HepG2 (cell line): Measurements from ENCODE around the gene ALG3. TPM values are rescaled to one million over a fixed set of nuclear protein-coding genes. Genes with fewer than 3 reads are reported as not detected.

ENCODE experiments used
- AHR ChIP-seq: IDR thresholded peaks from 2 replicates; pipeline ENCODE4 v1.6.1; 2018; ENCODE audit warnings: missing genetic modification reagents, missing compliant biosample characterization
- ARNT ChIP-seq: fragments of 450-650 bp; IDR thresholded peaks from 2 replicates; pipeline ENCODE4 v1.6.1; 2017
- FOXO1 ChIP-seq: sonication (generic); formaldehyde crosslinking; IDR thresholded peaks from 2 replicates; pipeline ENCODE4 v1.4.0; 2020; ENCODE audit warnings: missing genetic modification reagents
- HES4 ChIP-seq: sonication (generic); formaldehyde crosslinking; IDR thresholded peaks from 2 replicates; pipeline ENCODE4 v1.9.0; 2021; ENCODE audit warnings: mild to moderate bottlenecking, missing genetic modification reagents, borderline replicate concordance
- HIVEP1 ChIP-seq: sonication (generic); formaldehyde crosslinking; IDR thresholded peaks from 2 replicates; pipeline ENCODE4 v1.4.0; 2020; ENCODE audit warnings: mild to moderate bottlenecking, missing genetic modification reagents
- KLF13 ChIP-seq: sonication (generic); formaldehyde crosslinking; IDR thresholded peaks from 2 replicates; pipeline ENCODE4 v1.4.0; 2020; ENCODE audit warnings: mild to moderate bottlenecking, missing genetic modification reagents
- KMT2B ChIP-seq: IDR thresholded peaks from 2 replicates; pipeline ENCODE4 v1.6.1; 2016; ENCODE audit warnings: missing genetic modification reagents, missing compliant biosample characterization
- MED8 ChIP-seq: sonication (generic); formaldehyde crosslinking; IDR thresholded peaks from 2 replicates; pipeline ENCODE4 v1.8.1; 2023; ENCODE audit warnings: mild to moderate bottlenecking, missing genetic modification reagents; ENCODE audit not compliant: insufficient replicate concordance
- MIER3 ChIP-seq: IDR thresholded peaks from 2 replicates; pipeline ENCODE4 v1.6.1; 2016; ENCODE audit warnings: missing compliant biosample characterization, borderline replicate concordance
- MXI1 ChIP-seq: IDR thresholded peaks from 3 replicates; pipeline ENCODE4 v1.6.1; 2012; ENCODE audit warnings: low read depth, low read length, inconsistent platforms, borderline replicate concordance
- NFE2L2 ChIP-seq: fragments of 150-350 bp; IDR thresholded peaks from 2 replicates; pipeline ENCODE4 v1.6.1; 2014; ENCODE audit warnings: low read length
- NFKBIZ ChIP-seq: IDR thresholded peaks from 2 replicates; pipeline ENCODE4 v1.6.1; 2018; ENCODE audit warnings: missing genetic modification reagents, missing compliant biosample characterization
- NR2F6 ChIP-seq, 2 experiments: IDR thresholded peaks; 2 replicates each; pipeline ENCODE4 v1.6.1; 2016; ENCODE audit warnings: antibody characterized with exemption in 1 of 2, mild to moderate bottlenecking in 1 of 2
- POGZ ChIP-seq: sonication (generic); formaldehyde crosslinking; IDR thresholded peaks from 2 replicates; pipeline ENCODE4 v1.4.0; 2020; ENCODE audit warnings: mild to moderate bottlenecking, missing genetic modification reagents
- SNRNP70 ChIP-seq: fragments of 200-400 bp; formaldehyde crosslinking; IDR thresholded peaks from 2 replicates; pipeline ENCODE4 v1.6.1; 2017; ENCODE audit warnings: mild to moderate bottlenecking, low read depth, low read length, moderate library complexity
- SRSF1 ChIP-seq: fragments of 200-400 bp; formaldehyde crosslinking; optimal IDR thresholded peaks from 2 replicates; pipeline ENCODE3; 2017; ENCODE audit warnings: mild to moderate bottlenecking, low read depth, low read length, moderate library complexity
- XBP1 ChIP-seq: sonication (generic); formaldehyde crosslinking; IDR thresholded peaks from 2 replicates; pipeline ENCODE4 v1.5.0; 2020; ENCODE audit warnings: missing genetic modification reagents
- ZFP36L2 ChIP-seq: sonication (generic); formaldehyde crosslinking; IDR thresholded peaks from 2 replicates; pipeline ENCODE4 v1.4.0; 2020; ENCODE audit warnings: missing genetic modification reagents
- ZNF10 ChIP-seq: sonication (generic); formaldehyde crosslinking; IDR thresholded peaks from 2 replicates; pipeline ENCODE4 v1.4.0; 2020; ENCODE audit warnings: mild to moderate bottlenecking, low read depth, missing genetic modification reagents, borderline replicate concordance
- ZNF33A ChIP-seq: sonication (generic); formaldehyde crosslinking; IDR thresholded peaks from 2 replicates; pipeline ENCODE4 v1.5.1; 2020; ENCODE audit warnings: missing genetic modification reagents, mild to moderate bottlenecking, moderate library complexity, borderline replicate concordance
- ZNF484 ChIP-seq: sonication (generic); formaldehyde crosslinking; IDR thresholded peaks from 2 replicates; pipeline ENCODE4 v1.5.1; 2020; ENCODE audit warnings: mild to moderate bottlenecking, low read depth, missing genetic modification reagents, borderline replicate concordance
- ZNF652 ChIP-seq: IDR thresholded peaks from 2 replicates; pipeline ENCODE4 v1.6.1; 2016; ENCODE audit warnings: low read depth, borderline replicate concordance
- ZNF672 ChIP-seq: sonication (generic); formaldehyde crosslinking; IDR thresholded peaks from 2 replicates; pipeline ENCODE4 v1.8.1; 2022; ENCODE audit warnings: missing genetic modification reagents
- ZNF766 ChIP-seq: sonication (generic); formaldehyde crosslinking; IDR thresholded peaks from 2 replicates; pipeline ENCODE4 v1.5.0; 2020; ENCODE audit warnings: missing genetic modification reagents, borderline replicate concordance
- ZSCAN12 ChIP-seq: sonication (generic); formaldehyde crosslinking; IDR thresholded peaks from 2 replicates; pipeline ENCODE4 v1.9.0; 2021; ENCODE audit warnings: mild to moderate bottlenecking, missing genetic modification reagents
- polyA plus RNA-seq, 8 experiments: library from polyadenylated mRNA; depleted of rRNA in 3 of 8; stranded (reverse) in 7 of 8; unstranded in 1 of 8; fragments of >200 nt; fragmentation: Illumina TruSeq in 4 of 8; extraction: Trizol in 4 of 8; gene quantifications; 2 replicates each; pipeline versions ENCODE4 v1.2.1 to v1.2.3, GENCODE V29; 2011 to 2016; ENCODE audit warnings: low read depth in 4 of 8, missing spikeins in 1 of 8, mixed read lengths in 1 of 8; ENCODE audit not compliant: insufficient read depth in 1 of 8
- total RNA-seq, 5 experiments: library from RNA; depleted of rRNA; stranded (reverse); fragments of >200 nt; fragmentation: Illumina TruSeq; extraction: Trizol; gene quantifications; 2 replicates each; pipeline ENCODE4 v1.2.3, GENCODE V29; 2016; ENCODE audit warnings: low read depth in 1 of 5
- TF ChIP-seq, protein P1 (sequence below): fragments of 450-650 bp; IDR thresholded peaks from 2 replicates; pipeline ENCODE4 v1.6.1; 2016
- TF ChIP-seq, protein P2 (sequence below): sonication (generic); formaldehyde crosslinking; IDR thresholded peaks from 2 replicates; pipeline ENCODE4 v1.8.1; 2023; ENCODE audit warnings: mild to moderate bottlenecking, inconsistent platforms, moderate library complexity, missing genetic modification reagents, borderline replicate concordance
- TF ChIP-seq, protein P3 (sequence below): sonication (generic); formaldehyde crosslinking; IDR thresholded peaks from 2 replicates; pipeline ENCODE4 v1.4.0; 2020; ENCODE audit warnings: mild to moderate bottlenecking, missing genetic modification reagents, borderline replicate concordance

ALG3 gene
- total and polyA plus RNA-seq, 2 of the 13 experiments (the other 11 are each of a cell fraction or from before 2014, with no cell fraction given), result 46.6 to 57.1 TPM

DNA sequence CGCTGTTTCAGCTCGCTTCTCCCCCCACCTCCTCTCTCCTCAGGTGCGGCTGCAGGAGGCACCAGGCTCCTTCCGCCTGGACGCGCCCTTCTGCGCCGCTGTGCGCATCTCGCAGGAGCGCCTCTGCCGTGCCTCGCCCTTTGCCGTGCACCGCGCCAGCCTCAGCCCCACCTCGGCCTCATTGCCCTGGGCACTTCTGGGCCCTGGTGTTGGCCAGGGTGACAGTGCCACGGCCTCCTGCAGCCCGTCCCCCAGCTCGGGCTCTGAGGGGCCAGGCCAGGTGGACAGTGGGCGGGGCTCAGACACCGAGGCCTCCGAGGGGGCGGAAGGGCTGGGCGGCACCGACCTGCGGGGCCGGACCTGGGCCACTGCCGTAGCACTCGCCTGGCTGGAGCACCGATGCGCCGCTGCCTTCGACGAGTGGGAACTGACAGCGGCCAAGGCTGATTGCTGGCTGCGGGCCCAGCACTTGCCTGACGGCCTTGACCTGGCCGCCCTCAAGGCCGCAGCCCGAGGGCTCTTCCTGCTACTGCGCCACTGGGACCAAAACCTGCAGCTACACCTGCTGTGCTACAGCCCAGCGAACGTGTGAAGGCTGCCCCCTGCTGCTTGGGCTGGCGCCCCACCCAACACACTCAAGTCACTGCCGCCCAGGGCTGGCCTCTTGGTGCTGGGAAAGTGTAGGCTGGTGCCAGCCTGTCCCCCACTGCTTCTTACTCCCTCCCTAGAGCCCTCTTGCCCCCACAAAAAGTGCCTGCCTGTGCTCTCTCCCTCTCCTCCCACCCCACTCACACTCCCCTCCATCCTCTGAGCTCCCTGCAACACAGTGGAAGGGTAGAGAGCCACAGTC lies 7.1 kb downstream of the ALG3 start (continued):
- TF ChIP-seq KLF13 (CRISPR knock-in tag) (no peak), SRSF1 (no peak), SNRNP70 (no peak), KMT2B (CRISPR knock-in tag) (0 out of 2 replicates have a peak, but pooled peaks have one; percentile 40), XBP1 (CRISPR knock-in tag) (no peak), POGZ (CRISPR knock-in tag) (peak; percentile 74), NFE2L2 (no peak), ZNF672 (peak; percentile 55; the same call in 1 of the 2 replicates), HES4 (no peak), ZNF652 (CRISPR knock-in tag) (peak; percentile 54; the same call in 1 of the 2 replicates), ZFP36L2 (CRISPR knock-in tag) (no peak), AHR (CRISPR knock-in tag) (no peak; the same call in 1 of the 2 replicates), MXI1 (peak; percentile 86; the same call in 1 of the 3 replicates), ARNT (no peak), ZNF10 (CRISPR knock-in tag) (no peak), ZNF33A (no peak), ZSCAN12 (CRISPR knock-in tag) (no peak), FOXO1 (peak; percentile 87), NFKBIZ (CRISPR knock-in tag) (peak; percentile 74; the same call in 1 of the 2 replicates), ZNF484 (CRISPR knock-in tag) (no peak), NR2F6 (IDR thresholded peaks at IDR 0.05) (peak; percentile 98), NR2F6 (CRISPR knock-in tag; IDR thresholded peaks at IDR 0.05) (peak; percentile 100), HIVEP1 (peak; percentile 26; the same call in 1 of the 2 replicates), ZNF766 (CRISPR knock-in tag) (peak; percentile 98; the same call in 1 of the 2 replicates), MIER3 (CRISPR knock-in tag) (peak; percentile 96; the same call in 1 of the 2 replicates), MED8 (CRISPR knock-in tag) (no peak)
- TF ChIP-seq, protein P1, sequence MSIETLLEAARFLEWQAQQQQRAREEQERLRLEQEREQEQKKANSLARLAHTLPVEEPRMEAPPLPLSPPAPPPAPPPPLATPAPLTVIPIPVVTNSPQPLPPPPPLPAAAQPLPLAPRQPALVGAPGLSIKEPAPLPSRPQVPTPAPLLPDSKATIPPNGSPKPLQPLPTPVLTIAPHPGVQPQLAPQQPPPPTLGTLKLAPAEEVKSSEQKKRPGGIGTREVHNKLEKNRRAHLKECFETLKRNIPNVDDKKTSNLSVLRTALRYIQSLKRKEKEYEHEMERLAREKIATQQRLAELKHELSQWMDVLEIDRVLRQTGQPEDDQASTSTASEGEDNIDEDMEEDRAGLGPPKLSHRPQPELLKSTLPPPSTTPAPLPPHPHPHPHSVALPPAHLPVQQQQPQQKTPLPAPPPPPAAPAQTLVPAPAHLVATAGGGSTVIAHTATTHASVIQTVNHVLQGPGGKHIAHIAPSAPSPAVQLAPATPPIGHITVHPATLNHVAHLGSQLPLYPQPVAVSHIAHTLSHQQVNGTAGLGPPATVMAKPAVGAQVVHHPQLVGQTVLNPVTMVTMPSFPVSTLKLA, result no peak
- TF ChIP-seq, protein P2, sequence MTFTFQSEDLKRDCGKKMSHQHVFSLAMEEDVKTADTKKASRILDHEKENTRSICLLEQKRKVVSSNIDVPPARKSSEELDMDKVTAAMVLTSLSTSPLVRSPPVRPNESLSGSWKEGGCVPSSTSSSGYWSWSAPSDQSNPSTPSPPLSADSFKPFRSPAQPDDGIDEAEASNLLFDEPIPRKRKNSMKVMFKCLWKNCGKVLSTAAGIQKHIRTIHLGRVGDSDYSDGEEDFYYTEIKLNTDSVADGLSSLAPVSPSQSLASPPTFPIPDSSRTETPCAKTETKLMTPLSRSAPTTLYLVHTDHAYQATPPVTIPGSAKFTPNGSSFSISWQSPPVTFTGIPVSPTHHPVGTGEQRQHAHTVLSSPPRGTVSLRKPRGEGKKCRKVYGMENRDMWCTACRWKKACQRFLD (CRISPR knock-in tag), result peak; percentile 93
- TF ChIP-seq, protein P3, sequence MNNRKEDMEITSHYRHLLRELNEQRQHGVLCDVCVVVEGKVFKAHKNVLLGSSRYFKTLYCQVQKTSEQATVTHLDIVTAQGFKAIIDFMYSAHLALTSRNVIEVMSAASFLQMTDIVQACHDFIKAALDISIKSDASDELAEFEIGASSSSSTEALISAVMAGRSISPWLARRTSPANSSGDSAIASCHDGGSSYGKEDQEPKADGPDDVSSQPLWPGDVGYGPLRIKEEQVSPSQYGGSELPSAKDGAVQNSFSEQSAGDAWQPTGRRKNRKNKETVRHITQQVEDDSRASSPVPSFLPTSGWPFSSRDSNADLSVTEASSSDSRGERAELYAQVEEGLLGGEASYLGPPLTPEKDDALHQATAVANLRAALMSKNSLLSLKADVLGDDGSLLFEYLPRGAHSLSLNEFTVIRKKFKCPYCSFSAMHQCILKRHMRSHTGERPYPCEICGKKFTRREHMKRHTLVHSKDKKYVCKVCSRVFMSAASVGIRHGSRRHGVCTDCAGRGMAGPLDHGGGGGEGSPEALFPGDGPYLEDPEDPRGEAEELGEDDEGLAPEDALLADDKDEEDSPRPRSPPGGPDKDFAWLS, result peak; percentile 95
